HEK293 (cell line): ENCODE measurements around the gene OCA2.

Source experiments
- CTCF ChIA-PET: fragments of 350-600 bp; formaldehyde crosslinking; extraction: SDS; loops from one replicate; lab custom pipeline; 2021; ENCODE audit warnings: antibody characterized with exemption; lab: Yijun Ruan, JAX
- POLR2A ChIA-PET: fragments of 300-600 bp; formaldehyde crosslinking; extraction: SDS; loops from one replicate; lab custom pipeline; 2020; ENCODE audit warnings: antibody characterized with exemption, inconsistent platforms; lab: Yijun Ruan, JAX
- H3K27ac ChIP-seq: fragments of 200-500 bp; sonication (Bioruptor generic); 2 replicates; pipeline ENCODE4 v1.5.1; 2014; ENCODE audit warnings: low read depth, low read length, control low read depth, inconsistent platforms; ENCODE audit errors: extremely low read depth
- H3K36me3 ChIP-seq, 2 experiments: fragments of 200-500 bp in 1 of 2; sonication (Bioruptor generic) in 1 of 2; 1 replicate in 1 of 2; 2 replicates in 1 of 2; pipeline ENCODE4 v1.5.1; 2014 to 2017; ENCODE audit warnings: inconsistent platforms in 2 of 2, low read length in 2 of 2; ENCODE audit not compliant: control insufficient read depth in 2 of 2, insufficient read depth in 1 of 2
- H3K4me1 ChIP-seq: fragments of 200-500 bp; sonication (Bioruptor generic); 2 replicates; pipeline ENCODE4 v1.5.1; 2014; ENCODE audit warnings: mild to moderate bottlenecking, low read length, inconsistent platforms; ENCODE audit not compliant: control insufficient read depth, insufficient read depth
- H3K4me3 ChIP-seq: 2 replicates; pipeline ENCODE4 v1.5.1; 2011; ENCODE audit warnings: low read depth, mild to moderate bottlenecking, control low read depth, low read length, moderate library complexity
- H3K9me3 ChIP-seq: fragments of 200-500 bp; sonication (Bioruptor generic); 2 replicates; pipeline ENCODE4 v1.5.1; 2014; ENCODE audit warnings: low read depth, low read length, inconsistent platforms; ENCODE audit not compliant: control insufficient read depth, insufficient read depth
- CTCF ChIP-seq: fragments of 450-650 bp; formaldehyde crosslinking; IDR thresholded peaks from 2 replicates; pipeline ENCODE4 v1.5.1; 2016; ENCODE audit warnings: missing biosample characterization, missing genetic modification characterization
- GLI2 ChIP-seq: fragments of 450-650 bp; formaldehyde crosslinking; IDR thresholded peaks from 2 replicates; pipeline ENCODE4; 2017; ENCODE audit warnings: missing biosample characterization, missing genetic modification characterization, low read depth, borderline replicate concordance
- KLF1 ChIP-seq: fragments of 450-650 bp; formaldehyde crosslinking; IDR thresholded peaks from 2 replicates; pipeline ENCODE4 v1.5.1; 2016; ENCODE audit warnings: missing biosample characterization, missing genetic modification characterization
- KLF16 ChIP-seq: fragments of 450-650 bp; formaldehyde crosslinking; IDR thresholded peaks from 2 replicates; pipeline ENCODE4 v1.5.1; 2017; ENCODE audit warnings: missing biosample characterization, missing genetic modification characterization
- PRDM1 ChIP-seq: fragments of 450-650 bp; formaldehyde crosslinking; IDR thresholded peaks from 2 replicates; pipeline ENCODE4; 2016; ENCODE audit warnings: missing biosample characterization, missing genetic modification characterization
- SETDB1 ChIP-seq: IDR thresholded peaks from one replicate; pipeline ENCODE4 v1.6.1; 2017; ENCODE audit warnings: mild to moderate bottlenecking, low read length, moderate library complexity, mixed read lengths; ENCODE audit not compliant: insufficient read length
- TCF7L2 ChIP-seq: IDR thresholded peaks from 2 replicates; pipeline ENCODE4 v1.6.1; 2011; ENCODE audit warnings: low read depth, mild to moderate bottlenecking, inconsistent platforms, low read length, moderate library complexity, borderline replicate concordance
- ZNF132 ChIP-seq: fragments of 450-650 bp; formaldehyde crosslinking; IDR thresholded peaks from 2 replicates; pipeline ENCODE4 v1.5.1; 2017; ENCODE audit warnings: missing biosample characterization, missing genetic modification characterization, borderline replicate concordance
- ZNF140 ChIP-seq: fragments of 450-650 bp; formaldehyde crosslinking; IDR thresholded peaks from 2 replicates; pipeline ENCODE4 v1.5.1; 2016; ENCODE audit warnings: missing biosample characterization, missing genetic modification characterization
- ZNF146 ChIP-seq: fragments of 450-650 bp; formaldehyde crosslinking; IDR thresholded peaks from 2 replicates; pipeline ENCODE4 v1.5.1; 2016; ENCODE audit warnings: missing biosample characterization, missing genetic modification characterization
- ZNF2 ChIP-seq: fragments of 450-650 bp; formaldehyde crosslinking; IDR thresholded peaks from 2 replicates; pipeline ENCODE4 v1.5.1; 2016; ENCODE audit warnings: missing biosample characterization, missing genetic modification characterization
- ZNF280C ChIP-seq: fragments of 450-650 bp; formaldehyde crosslinking; IDR thresholded peaks from 2 replicates; pipeline ENCODE4 v1.5.1; 2016; ENCODE audit warnings: missing biosample characterization, missing genetic modification characterization
- ZNF549 ChIP-seq: fragments of 450-650 bp; IDR thresholded peaks from 2 replicates; pipeline ENCODE4 v1.5.1; 2018; ENCODE audit warnings: missing biosample characterization, missing genetic modification characterization, mild to moderate bottlenecking, inconsistent platforms, moderate library complexity
- ZNF645 ChIP-seq: fragments of 450-650 bp; formaldehyde crosslinking; IDR thresholded peaks from 2 replicates; pipeline ENCODE4; 2016; ENCODE audit warnings: missing biosample characterization, missing genetic modification characterization
- ZNF654 ChIP-seq: fragments of 450-650 bp; formaldehyde crosslinking; IDR thresholded peaks from 2 replicates; pipeline ENCODE4 v1.5.1; 2016; ENCODE audit warnings: low read depth, missing biosample characterization, missing genetic modification characterization

OCA2 gene

GRCh38 chr15:28094732-28095521 lies 4.2 kb downstream of the OCA2 start (continued):
- TF ChIP-seq ZNF132 (no peak), KLF16 (tag by site-specific recombination) (no peak), ZNF140 (no peak)
- TF ChIP-seq, all 188 proteins: peak for 0

GRCh38 chr15:28093752-28094535 lies 5.2 kb downstream of the OCA2 start:
- ChIA-PET POLR2A (no interaction called here), CTCF (no interaction called here)
- H3K27ac ChIP-seq, result no peak overlapping the region
- no peak overlapping the region for H3K4me3 ChIP-seq
- no peaks in the 10 kb centered on the region for H3K9me3 ChIP-seq
- H3K36me3 ChIP-seq, result no peaks in the 10 kb centered on the region
- TF ChIP-seq ZNF2 (tag by site-specific recombination) (no peak), PRDM1 (tag by site-specific recombination) (no peak), TCF7L2 (no peak), ZNF654 (no peak), ZNF645 (tag by site-specific recombination) (no peak), ZNF146 (tag by site-specific recombination) (no peak)
- peaks cover 3% of the 10 kb centered on the region; the same call in 1 of the 2 replicates for H3K4me1 ChIP-seq

GRCh38 chr15:28091313-28091712 lies 7.8 kb downstream of the OCA2 start:
- Histone ChIP-seq H3K36me3 (no peaks in the 10 kb centered on the region), H3K27ac (no peak overlapping the region), H3K9me3 (no peaks in the 10 kb centered on the region), H3K4me3 (no peak overlapping the region)
- CTCF ChIA-PET, result interaction anchor here (0.7 to 1.0 kb wide), 3 partner anchors 35 to 1177 kb away, joined by 3 to 4 read pairs (median 4); no protein-coding TSS in a partner anchor
- TF ChIP-seq GLI2 (tag by site-specific recombination) (no peak), ZNF280C (no peak), ZNF549 (tag by site-specific recombination) (no peak)
- TF ChIP-seq, all 188 proteins: peak for 0
- H3K4me1 ChIP-seq, result peaks cover under 1% of the 10 kb centered on the region; the same call in 1 of the 2 replicates
- POLR2A ChIA-PET, result no interaction called here

GRCh38 chr15:28086175-28086703 lies 12.9 kb downstream of the OCA2 start:
- no peak overlapping the region for H3K4me3 ChIP-seq
- no peak overlapping the region for H3K27ac ChIP-seq
- no peaks in the 10 kb centered on the region for H3K36me3 ChIP-seq
- CTCF ChIA-PET, result interaction anchor here (0.6 to 0.7 kb wide), 3 partner anchors 74 to 323 kb away, joined by 3 to 4 read pairs (median 3); no protein-coding TSS in a partner anchor
- TF ChIP-seq KLF1, result no peak
- TF ChIP-seq CTCF (tag by site-specific recombination), result peak; percentile 41; the same call in 1 of the 2 replicates
- TF ChIP-seq SETDB1, result no peak
- TF ChIP-seq ZNF654, result peak; percentile 56
- TF ChIP-seq, all 188 proteins: peak for 2
- POLR2A ChIA-PET, result no interaction called here
- Histone ChIP-seq H3K4me1 (no peaks in the 10 kb centered on the region), H3K9me3 (no peaks in the 10 kb centered on the region)
